ENCODE results near the gene PCSK6. TPM values are rescaled to one million over a fixed set of nuclear protein-coding genes. Genes with fewer than 3 reads are reported as not detected.

Gene PCSK6
- polyA plus RNA-seq, 1 donor from 2014 or later: 1.1 TPM

- Histone ChIP-seq H3K9me3 (ENCODE audit: low read length) (no peaks in the 10 kb centered on the region), H3F3A (ENCODE audit: insufficient read depth, low read length, poor library complexity, severe bottlenecking) (no peaks in the 10 kb centered on the region), H3K4me3 (ENCODE audit: low read length) (no peak overlapping the region), H3K4me2 (ENCODE audit: low read length) (no peak overlapping the region), H4K20me1 (ENCODE audit: insufficient read depth) (no peaks in the 10 kb centered on the region), H3K9ac (ENCODE audit: low read length) (no peak overlapping the region), H3K27me3 (ENCODE audit: insufficient read depth, low read depth, low read length) (no peaks in the 10 kb centered on the region), H2AFZ (ENCODE audit: low read depth, low read length) (no peak overlapping the region), H3K9me2 (ENCODE audit: insufficient read depth, low read length) (no peaks in the 10 kb centered on the region), H3K27ac (ENCODE audit: low read length) (no peak overlapping the region), H3K79me2 (replicated peaks; ENCODE audit: insufficient read depth, low read length) (no peaks in the 10 kb centered on the region), H3K36me3 (ENCODE audit: insufficient read depth, low read length) (no peaks in the 10 kb centered on the region)
- TF ChIP-seq RAD21 (conservative IDR thresholded peaks at IDR 0.05): no peak
- TF ChIP-seq CTCF (IDR thresholded peaks at IDR 0.05; ENCODE audit: poor library complexity, severe bottlenecking): no peak
- TF ChIP-seq TAF1 (IDR thresholded peaks at IDR 0.05; ENCODE audit: low read depth): no peak
- no peak for TF ChIP-seq MXI1 (conservative IDR thresholded peaks at IDR 0.05; ENCODE audit: poor library complexity, severe bottlenecking)
- TF ChIP-seq POLR2AphosphoS5 (IDR thresholded peaks at IDR 0.05): no peak
- TF ChIP-seq EP300 (conservative IDR thresholded peaks at IDR 0.05; ENCODE audit: poor library complexity, severe bottlenecking): no peak
- TF ChIP-seq, protein P1, sequence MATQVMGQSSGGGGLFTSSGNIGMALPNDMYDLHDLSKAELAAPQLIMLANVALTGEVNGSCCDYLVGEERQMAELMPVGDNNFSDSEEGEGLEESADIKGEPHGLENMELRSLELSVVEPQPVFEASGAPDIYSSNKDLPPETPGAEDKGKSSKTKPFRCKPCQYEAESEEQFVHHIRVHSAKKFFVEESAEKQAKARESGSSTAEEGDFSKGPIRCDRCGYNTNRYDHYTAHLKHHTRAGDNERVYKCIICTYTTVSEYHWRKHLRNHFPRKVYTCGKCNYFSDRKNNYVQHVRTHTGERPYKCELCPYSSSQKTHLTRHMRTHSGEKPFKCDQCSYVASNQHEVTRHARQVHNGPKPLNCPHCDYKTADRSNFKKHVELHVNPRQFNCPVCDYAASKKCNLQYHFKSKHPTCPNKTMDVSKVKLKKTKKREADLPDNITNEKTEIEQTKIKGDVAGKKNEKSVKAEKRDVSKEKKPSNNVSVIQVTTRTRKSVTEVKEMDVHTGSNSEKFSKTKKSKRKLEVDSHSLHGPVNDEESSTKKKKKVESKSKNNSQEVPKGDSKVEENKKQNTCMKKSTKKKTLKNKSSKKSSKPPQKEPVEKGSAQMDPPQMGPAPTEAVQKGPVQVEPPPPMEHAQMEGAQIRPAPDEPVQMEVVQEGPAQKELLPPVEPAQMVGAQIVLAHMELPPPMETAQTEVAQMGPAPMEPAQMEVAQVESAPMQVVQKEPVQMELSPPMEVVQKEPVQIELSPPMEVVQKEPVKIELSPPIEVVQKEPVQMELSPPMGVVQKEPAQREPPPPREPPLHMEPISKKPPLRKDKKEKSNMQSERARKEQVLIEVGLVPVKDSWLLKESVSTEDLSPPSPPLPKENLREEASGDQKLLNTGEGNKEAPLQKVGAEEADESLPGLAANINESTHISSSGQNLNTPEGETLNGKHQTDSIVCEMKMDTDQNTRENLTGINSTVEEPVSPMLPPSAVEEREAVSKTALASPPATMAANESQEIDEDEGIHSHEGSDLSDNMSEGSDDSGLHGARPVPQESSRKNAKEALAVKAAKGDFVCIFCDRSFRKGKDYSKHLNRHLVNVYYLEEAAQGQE (IDR thresholded peaks at IDR 0.05; ENCODE audit: borderline replicate concordance): no peak
- no peak for TF ChIP-seq SMC3 (conservative IDR thresholded peaks at IDR 0.05; ENCODE audit: poor library complexity)
- TF ChIP-seq EZH2 (IDR thresholded peaks at IDR 0.05; ENCODE audit: borderline replicate concordance, insufficient read depth, low read length, poor library complexity, severe bottlenecking): no peak
Measured at GRCh38 chr15:101264911-101265641, 224.4 kb downstream of the PCSK6 start.

GRCh38 chr15:101264011-101264410 is 225.5 kb downstream of the PCSK6 start:
- no peaks in the 10 kb centered on the region for H3K27me3 ChIP-seq (ENCODE audit: insufficient read depth, low read depth, low read length)

More at GRCh38 chr15:101264011-101264410, 225.5 kb downstream of the PCSK6 start:
- no peak overlapping the region for H3K9ac ChIP-seq (ENCODE audit: low read length)
- no peak overlapping the region for H3K27ac ChIP-seq (ENCODE audit: low read length)
- no peak overlapping the region for H2AFZ ChIP-seq (ENCODE audit: low read depth, low read length)
- TF ChIP-seq EP300 (conservative IDR thresholded peaks at IDR 0.05; ENCODE audit: poor library complexity, severe bottlenecking): no peak
- TF ChIP-seq, protein P1 (IDR thresholded peaks at IDR 0.05; ENCODE audit: borderline replicate concordance): no peak
- H3K4me3 ChIP-seq (ENCODE audit: low read length): no peak overlapping the region
- H3F3A ChIP-seq (ENCODE audit: insufficient read depth, low read length, poor library complexity, severe bottlenecking): no peaks in the 10 kb centered on the region
- no peaks in the 10 kb centered on the region for H4K20me1 ChIP-seq (ENCODE audit: insufficient read depth)
- no peaks in the 10 kb centered on the region for H3K79me2 ChIP-seq (replicated peaks; ENCODE audit: insufficient read depth, low read length)
- no peaks in the 10 kb centered on the region for H3K36me3 ChIP-seq (ENCODE audit: insufficient read depth, low read length)
- H3K4me2 ChIP-seq (ENCODE audit: low read length): no peak overlapping the region
- no peaks in the 10 kb centered on the region for H3K9me2 ChIP-seq (ENCODE audit: insufficient read depth, low read length)
- no peaks in the 10 kb centered on the region for H3K9me3 ChIP-seq (ENCODE audit: low read length)

Measured in neural cell (in vitro differentiated cells).